Measurements from ENCODE around the gene GNG13. TPM values are rescaled to one million over a fixed set of nuclear protein-coding genes. Genes with fewer than 3 reads are reported as not detected.

Gene GNG13
- total RNA-seq, 6 experiments from 2014 or later, result not detected

DNA sequence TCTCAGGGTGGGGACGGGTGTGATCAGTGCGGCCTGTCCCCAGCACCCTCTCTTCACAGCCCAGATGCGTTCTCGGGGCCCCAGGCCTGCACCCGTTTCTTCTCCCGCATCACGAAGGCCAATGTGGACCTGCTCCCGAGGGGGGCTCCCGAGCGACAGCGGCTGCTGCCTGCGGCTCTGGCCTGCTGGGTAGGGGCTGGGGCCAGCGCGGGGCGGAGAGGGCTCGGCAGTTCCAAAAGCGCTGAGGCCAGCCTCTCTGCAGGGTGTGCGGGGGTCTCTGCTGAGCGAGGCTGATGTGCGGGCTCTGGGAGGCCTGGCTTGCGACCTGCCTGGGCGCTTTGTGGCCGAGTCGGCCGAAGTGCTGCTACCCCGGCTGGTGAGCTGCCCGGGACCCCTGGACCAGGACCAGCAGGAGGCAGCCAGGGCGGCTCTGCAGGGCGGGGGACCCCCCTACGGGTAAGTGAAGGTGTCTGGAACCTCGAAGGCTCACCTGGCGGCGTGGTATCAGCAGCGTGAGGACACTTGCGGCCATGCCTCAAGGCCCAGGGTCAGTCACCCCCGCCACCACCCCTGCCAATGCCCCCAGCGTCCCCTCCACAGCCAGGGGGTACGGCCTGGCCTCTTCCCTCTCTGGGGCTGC lies 35.6 kb downstream of the GNG13 start:
- ATAC-seq (no peak), DNase-seq (peak in 1 of 3 donors; percentile 50)
- no peak for TF ChIP-seq POLR2A (IDR thresholded peaks at IDR 0.05)
- TF ChIP-seq, protein P1, sequence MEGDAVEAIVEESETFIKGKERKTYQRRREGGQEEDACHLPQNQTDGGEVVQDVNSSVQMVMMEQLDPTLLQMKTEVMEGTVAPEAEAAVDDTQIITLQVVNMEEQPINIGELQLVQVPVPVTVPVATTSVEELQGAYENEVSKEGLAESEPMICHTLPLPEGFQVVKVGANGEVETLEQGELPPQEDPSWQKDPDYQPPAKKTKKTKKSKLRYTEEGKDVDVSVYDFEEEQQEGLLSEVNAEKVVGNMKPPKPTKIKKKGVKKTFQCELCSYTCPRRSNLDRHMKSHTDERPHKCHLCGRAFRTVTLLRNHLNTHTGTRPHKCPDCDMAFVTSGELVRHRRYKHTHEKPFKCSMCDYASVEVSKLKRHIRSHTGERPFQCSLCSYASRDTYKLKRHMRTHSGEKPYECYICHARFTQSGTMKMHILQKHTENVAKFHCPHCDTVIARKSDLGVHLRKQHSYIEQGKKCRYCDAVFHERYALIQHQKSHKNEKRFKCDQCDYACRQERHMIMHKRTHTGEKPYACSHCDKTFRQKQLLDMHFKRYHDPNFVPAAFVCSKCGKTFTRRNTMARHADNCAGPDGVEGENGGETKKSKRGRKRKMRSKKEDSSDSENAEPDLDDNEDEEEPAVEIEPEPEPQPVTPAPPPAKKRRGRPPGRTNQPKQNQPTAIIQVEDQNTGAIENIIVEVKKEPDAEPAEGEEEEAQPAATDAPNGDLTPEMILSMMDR (IDR thresholded peaks at IDR 0.05), result no peak
- H3K36me3 ChIP-seq, result no peaks in the 10 kb centered on the region
- H3K27ac ChIP-seq, result no peak overlapping the region
- no peaks in the 10 kb centered on the region for H3K4me1 ChIP-seq
- H3K9me3 ChIP-seq, result no peaks in the 10 kb centered on the region
- H3K27me3 ChIP-seq, result no peaks in the 10 kb centered on the region
- 91% methylated on average over 12 of the region's 38 CpGs for WGBS (ENCODE audit: insufficient coverage, low coverage, low lambda C conversion rate, missing lambda C conversion rate)
- intact Hi-C loops (cut with DNase I), result no loop called here
- H3K4me3 ChIP-seq, result no peak overlapping the region

DNA sequence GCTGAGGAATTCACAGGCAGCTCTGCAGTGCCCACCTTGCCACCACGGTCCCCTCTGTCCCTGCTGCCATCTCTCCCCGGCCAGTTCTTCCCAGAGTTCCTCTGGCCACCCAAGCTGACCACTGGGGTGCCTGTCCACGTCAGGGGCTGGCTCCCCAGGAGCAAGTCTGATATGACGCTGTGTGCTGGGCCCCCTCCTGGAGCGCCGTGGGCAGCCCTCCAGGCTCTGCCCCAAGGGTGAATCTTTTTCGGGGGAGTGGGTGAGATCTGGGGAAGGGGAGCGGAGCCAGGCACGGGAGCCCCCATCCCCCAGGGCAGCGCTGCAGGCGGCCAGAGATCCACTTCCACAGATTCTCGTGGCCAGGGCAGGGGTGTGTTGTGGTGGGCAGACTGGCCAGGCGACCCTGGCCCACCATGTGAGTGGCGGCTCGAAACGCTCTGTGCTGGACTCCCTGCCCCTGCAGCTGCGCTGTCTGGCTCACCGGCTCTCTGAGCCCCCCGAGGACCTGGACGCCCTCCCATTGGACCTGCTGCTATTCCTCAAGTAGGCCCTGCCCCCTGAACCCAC lies 36.3 kb downstream of the GNG13 start:
- WGBS (ENCODE audit: insufficient coverage, low coverage, low lambda C conversion rate, missing lambda C conversion rate), result no CpG with 5 or more reads among the region's 20 CpGs
- no peak for ATAC-seq
- no peaks in the 10 kb centered on the region for H3K27me3 ChIP-seq
- H3K4me1 ChIP-seq, result no peaks in the 10 kb centered on the region
- H3K9me3 ChIP-seq, result no peaks in the 10 kb centered on the region
- no peak overlapping the region for H3K4me3 ChIP-seq
- no peaks in the 10 kb centered on the region for H3K36me3 ChIP-seq
- no peak for TF ChIP-seq POLR2A (IDR thresholded peaks at IDR 0.05)
- TF ChIP-seq, protein P1 (IDR thresholded peaks at IDR 0.05), result no peak
- intact Hi-C loops (cut with DNase I), result no loop called here
- DNase-seq, result no peak
- no peak overlapping the region for H3K27ac ChIP-seq

GRCh38 chr16:763369-764183 lies 37.0 kb downstream of the GNG13 start:
- no peaks in the 10 kb centered on the region for H3K4me1 ChIP-seq
- DNase-seq (no peak), ATAC-seq (no peak)
- no peak for TF ChIP-seq POLR2A (IDR thresholded peaks at IDR 0.05)
- TF ChIP-seq, protein P1 (IDR thresholded peaks at IDR 0.05), result no peak
- intact Hi-C loops (cut with DNase I), result no loop called here
- no peaks in the 10 kb centered on the region for H3K9me3 ChIP-seq
- H3K27me3 ChIP-seq, result no peaks in the 10 kb centered on the region
- no peak overlapping the region for H3K4me3 ChIP-seq
- WGBS (ENCODE audit: insufficient coverage, low coverage, low lambda C conversion rate, missing lambda C conversion rate), result 82% methylated on average over 3 of the region's 21 CpGs
- H3K36me3 ChIP-seq, result no peaks in the 10 kb centered on the region
- no peak overlapping the region for H3K27ac ChIP-seq

DNA sequence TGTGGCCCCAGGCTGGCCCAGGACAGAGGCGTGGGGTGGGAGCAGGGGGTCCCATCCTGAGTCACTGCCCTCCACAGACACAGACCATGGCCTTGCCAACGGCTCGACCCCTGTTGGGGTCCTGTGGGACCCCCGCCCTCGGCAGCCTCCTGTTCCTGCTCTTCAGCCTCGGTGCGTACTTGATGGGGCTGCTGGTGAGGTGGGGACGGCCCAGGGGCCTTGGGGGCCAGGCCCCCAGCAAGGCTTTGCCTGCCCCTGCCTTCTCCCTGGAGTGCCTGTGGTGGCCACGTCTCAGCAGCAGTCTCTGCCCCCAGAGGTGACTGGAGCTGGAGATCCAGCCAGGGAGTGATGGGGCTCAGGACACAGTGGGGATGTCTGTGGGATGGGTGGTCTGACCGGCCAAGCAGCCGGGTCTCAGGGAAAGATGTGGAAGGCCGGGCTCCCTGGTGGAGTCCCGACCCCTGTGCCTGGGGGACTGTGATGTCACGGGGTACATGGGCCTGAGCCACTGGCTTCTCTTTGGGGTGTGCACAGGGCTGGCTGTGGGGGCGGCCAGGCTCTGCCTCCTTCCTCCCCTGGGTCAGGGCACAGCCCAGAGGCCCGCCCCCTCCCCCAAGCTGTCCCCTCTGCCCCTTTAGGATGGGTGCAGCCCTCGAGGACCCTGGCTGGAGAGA lies 37.8 kb downstream of the GNG13 start:
- H3K36me3 ChIP-seq, result no peaks in the 10 kb centered on the region
- DNase-seq (no peak), ATAC-seq (no peak)
- intact Hi-C loops (cut with DNase I), result no loop called here
- no peak overlapping the region for H3K27ac ChIP-seq
- no peak overlapping the region for H3K4me3 ChIP-seq
- no peaks in the 10 kb centered on the region for H3K4me1 ChIP-seq
- H3K27me3 ChIP-seq, result no peaks in the 10 kb centered on the region
- no peak for TF ChIP-seq POLR2A (IDR thresholded peaks at IDR 0.05)
- TF ChIP-seq, protein P1 (IDR thresholded peaks at IDR 0.05), result no peak
- 60% methylated on average over 4 of the region's 17 CpGs for WGBS (ENCODE audit: insufficient coverage, low coverage, low lambda C conversion rate, missing lambda C conversion rate)
- no peaks in the 10 kb centered on the region for H3K9me3 ChIP-seq

All from right lobe of liver (tissue), 6 donors.